PC-3 (cell line): Measurements from ENCODE around the gene MTRFR. TPM values are rescaled to one million over a fixed set of nuclear protein-coding genes. Genes with fewer than 3 reads are reported as not detected.

Experiments
- ATAC-seq: fragments of 200-7000 bp; cut with Tn5 transposase; 2 replicates; pipeline ENCODE4 v1.9.1; 2020; ENCODE audit warnings: mild to moderate bottlenecking, moderate library complexity
- BruUV-seq: library from RNA; stranded (reverse); fragments of 400-500 nt; replicated peaks from 2 replicates; lab custom pipeline; 2021; lab: Mats Ljungman, UMichigan
- CTCF ChIA-PET: fragments of 300-600 bp; sonication (Branson Sonifier 250); formaldehyde crosslinking; loops from one replicate; lab custom pipeline; 2022; ENCODE audit warnings: antibody characterized with exemption; lab: Charles Lee
- POLR2A ChIA-PET: fragments of 300-600 bp; sonication (Branson Sonifier 250); formaldehyde crosslinking; loops from one replicate; lab custom pipeline; 2022; ENCODE audit warnings: antibody characterized with exemption; ENCODE audit not compliant: unreplicated experiment; lab: Charles Lee
- DNase-seq: peaks from one replicate; pipeline ENCODE4 v3.0.0-alpha.2; 2015
- H2AFZ ChIP-seq: fragments of 300-600 bp; sonication (generic); 2 replicates; pipeline ENCODE4 v1.6.0; 2016; ENCODE audit warnings: antibody characterized with exemption, low read length
- H3F3A ChIP-seq: fragments of 300-600 bp; sonication (generic); one replicate; pipeline ENCODE4 v1.6.0; 2017; ENCODE audit warnings: antibody characterized with exemption, low read length, control low read depth, mild to moderate bottlenecking; ENCODE audit not compliant: unreplicated experiment
- H3K27ac ChIP-seq: fragments of 300-600 bp; sonication (generic); 2 replicates; pipeline ENCODE4 v1.5.1; 2016; ENCODE audit warnings: mild to moderate bottlenecking, low read length
- H3K27me3 ChIP-seq: fragments of 300-600 bp; sonication (generic); 2 replicates; pipeline ENCODE4 v1.6.1; 2016; ENCODE audit warnings: low read length, mixed read lengths
- H3K36me3 ChIP-seq: fragments of 300-600 bp; sonication (generic); 2 replicates; pipeline ENCODE4 v1.6.1; 2016; ENCODE audit warnings: low read depth, mixed run types, low read length, mixed read lengths
- H3K4me1 ChIP-seq: fragments of 300-600 bp; sonication (generic); 2 replicates; pipeline ENCODE4 v1.5.1; 2016; ENCODE audit warnings: low read length; ENCODE audit not compliant: insufficient read depth
- H3K4me2 ChIP-seq: fragments of 300-600 bp; sonication (generic); 2 replicates; pipeline ENCODE4 v1.6.0; 2016; ENCODE audit warnings: low read length
- H3K4me3 ChIP-seq: fragments of 300-600 bp; sonication (generic); 2 replicates; pipeline ENCODE4 v1.5.1; 2016; ENCODE audit warnings: mild to moderate bottlenecking, low read length, mixed read lengths
- H3K79me2 ChIP-seq: fragments of 300-600 bp; sonication (generic); 2 replicates; pipeline ENCODE4 v1.6.1; 2017; ENCODE audit warnings: low read length, mixed read lengths
- H3K9ac ChIP-seq: fragments of 300-600 bp; sonication (generic); 2 replicates; pipeline ENCODE4 v1.6.0; 2016; ENCODE audit warnings: mild to moderate bottlenecking, low read length
- H3K9me2 ChIP-seq: fragments of 300-600 bp; sonication (generic); replicated peaks from 2 replicates; pipeline ENCODE4 v1.6.1; 2016; ENCODE audit warnings: mixed run types, low read length, mixed read lengths
- H3K9me3 ChIP-seq: fragments of 300-600 bp; sonication (generic); 2 replicates; pipeline ENCODE4 v1.6.1; 2016; ENCODE audit warnings: low read length, mixed read lengths
- H4K20me1 ChIP-seq: fragments of 300-600 bp; sonication (generic); 2 replicates; pipeline ENCODE4 v1.6.1; 2016; ENCODE audit warnings: low read length, mixed read lengths
- CTCF ChIP-seq: fragments of 300-600 bp; sonication (generic); conservative IDR thresholded peaks from 2 replicates; pipeline ENCODE4 v1.5.1; 2017; ENCODE audit warnings: antibody characterized with exemption, low read depth, mild to moderate bottlenecking, low read length
- EZH2 ChIP-seq: fragments of 300-600 bp; sonication (generic); IDR thresholded peaks from one replicate; pipeline ENCODE4 v1.6.1; 2017; ENCODE audit warnings: antibody characterized with exemption, mild to moderate bottlenecking, low read length; ENCODE audit not compliant: unreplicated experiment
- EZH2phosphoT487 ChIP-seq: fragments of 300-600 bp; sonication (generic); IDR thresholded peaks from 2 replicates; pipeline ENCODE4 v1.6.1; 2018; ENCODE audit warnings: mild to moderate bottlenecking, antibody characterized with exemption, low read length, borderline replicate concordance
- intact Hi-C: fragments of 100-400 bp; cut with micrococcal nuclease; formaldehyde crosslinking; loops from 2 replicates; pipeline ENCODE4 v1.9.0; 2023
- total RNA-seq: library from RNA; depleted of rRNA; stranded (reverse); fragments of >200 nt; gene quantifications from 2 replicates; pipeline ENCODE4 v1.2.3, GENCODE V29; 2014

The MTRFR gene
- total RNA-seq, 1 experiment from 2014 or later: 23.2 TPM

GRCh38 chr12:123233505-123234308 lies 471 bp downstream of the MTRFR start:
- Histone ChIP-seq H2AFZ (peak overlapping the region; percentile 97), H3K9me2 (no peaks in the 10 kb centered on the region), H3K27me3 (no peaks in the 10 kb centered on the region), H3K4me2 (peak overlapping the region; percentile 96), H4K20me1 (no peaks in the 10 kb centered on the region), H3K9me3 (no peaks in the 10 kb centered on the region), H3K36me3 (peaks cover 5% of the 10 kb centered on the region; the same call in 1 of the 2 replicates), H3K79me2 (peaks cover 79% of the 10 kb centered on the region), H3K4me1 (peaks cover 24% of the 10 kb centered on the region; the same call in 1 of the 2 replicates), H3F3A (no peaks in the 10 kb centered on the region), H3K9ac (peak overlapping the region; percentile 91), H3K27ac (peak overlapping the region; percentile 52), H3K4me3 (peak overlapping the region; percentile 99)
- intact Hi-C loops: loop anchor here (2.0 to 5.0 kb wide), 3 partner anchors 71 to 259 kb away; partner anchors contain the start of gene OGFOD2
- POLR2A ChIA-PET: interaction anchor here (0.5 to 1.1 kb wide), 6 partner anchors 25 to 489 kb away, joined by 3 to 10 read pairs (median 4); no protein-coding TSS in a partner anchor
- CTCF ChIA-PET: interaction anchor here (1.8 kb wide), 1 partner anchor 190 kb away, joined by 10 read pairs; no protein-coding TSS in a partner anchor
- BruUV-seq: TSS peak; percentile 74
- TF ChIP-seq CTCF (no peak), EZH2phosphoT487 (no peak), EZH2 (no peak)
- DNase-seq (peak; percentile 25), ATAC-seq (peak; percentile 20)

- peaks cover 2% of the 10 kb centered on the region; the same call in 1 of the 2 replicates for H3K36me3 ChIP-seq
- peaks cover 53% of the 10 kb centered on the region for H3K79me2 ChIP-seq
- H3F3A ChIP-seq: no peaks in the 10 kb centered on the region
- H2AFZ ChIP-seq: no peak overlapping the region
- ChIA-PET POLR2A (interaction anchor here (0.6 to 0.7 kb wide), 6 partner anchors 21 to 358 kb away, joined by 3 to 4 read pairs (median 4); no protein-coding TSS in a partner anchor), CTCF (interaction anchor here (0.5 to 1.7 kb wide), 19 partner anchors 8 to 346 kb away, joined by 3 to 19 read pairs (median 5); partner anchors contain the start of gene OGFOD2)
- peaks cover 7% of the 10 kb centered on the region; the same call in 1 of the 2 replicates for H3K4me1 ChIP-seq
- no peak overlapping the region for H3K4me3 ChIP-seq
- no peak overlapping the region for H3K27ac ChIP-seq
- intact Hi-C loops: loop anchor here (1.0 kb wide), 1 partner anchor 194 kb away; no protein-coding TSS in a partner anchor
- peak; percentile 88 for TF ChIP-seq CTCF
- TF ChIP-seq EZH2phosphoT487: no peak
- H3K27me3 ChIP-seq: no peaks in the 10 kb centered on the region
- no peaks in the 10 kb centered on the region for H3K9me3 ChIP-seq
- ATAC-seq (peak; percentile 33), DNase-seq (peak; percentile 89)
- H3K9ac ChIP-seq: no peak overlapping the region
- H3K4me2 ChIP-seq: no peak overlapping the region
- no peaks in the 10 kb centered on the region for H4K20me1 ChIP-seq
- BruUV-seq: no TSS peak
- no peaks in the 10 kb centered on the region for H3K9me2 ChIP-seq
Observed at GRCh38 chr12:123237646-123238329, 4.6 kb downstream of the MTRFR start.
